Sigmoid colon (tissue), 4 donors: ENCODE data around the gene C16orf96.

Source experiments
- CTCF ChIP-seq, 4 experiments: fragments of 450-650 bp in 3 of 4; fragments of 200-600 bp in 1 of 4; IDR thresholded peaks; one replicate each; pipeline ENCODE4 v1.5.1; 2016 to 2019; ENCODE audit warnings: antibody characterized with exemption in 4 of 4, mild to moderate bottlenecking in 3 of 4, moderate library complexity in 2 of 4
- EP300 ChIP-seq, 4 donors: sonication (generic); formaldehyde crosslinking; IDR thresholded peaks; one replicate each; pipeline ENCODE4 v1.6.1; 2017; ENCODE audit warnings: antibody characterized with exemption in 4 of 4
- POLR2A ChIP-seq, 2 donors: fragments of 450-650 bp; IDR thresholded peaks; one replicate each; pipeline ENCODE4 v1.6.1; 2016; ENCODE audit warnings: antibody characterized with exemption in 2 of 2, mild to moderate bottlenecking in 2 of 2, moderate library complexity in 2 of 2
- POLR2AphosphoS5 ChIP-seq, 4 donors: sonication (generic); formaldehyde crosslinking; IDR thresholded peaks; one replicate each; pipeline ENCODE4 v1.6.1; 2017; ENCODE audit warnings: antibody characterized with exemption in 4 of 4

GRCh38 chr16:4617880-4618279 lies 61.7 kb downstream of the C16orf96 start:
- no peak for TF ChIP-seq POLR2AphosphoS5 (IDR thresholded peaks at IDR 0.05)
- TF ChIP-seq CTCF (IDR thresholded peaks at IDR 0.05), result no peak
- TF ChIP-seq POLR2A (IDR thresholded peaks at IDR 0.05), result no peak
- no peak for TF ChIP-seq EP300 (IDR thresholded peaks at IDR 0.05)
